ENCODE data around the gene PAXX.

PAXX gene

DNA sequence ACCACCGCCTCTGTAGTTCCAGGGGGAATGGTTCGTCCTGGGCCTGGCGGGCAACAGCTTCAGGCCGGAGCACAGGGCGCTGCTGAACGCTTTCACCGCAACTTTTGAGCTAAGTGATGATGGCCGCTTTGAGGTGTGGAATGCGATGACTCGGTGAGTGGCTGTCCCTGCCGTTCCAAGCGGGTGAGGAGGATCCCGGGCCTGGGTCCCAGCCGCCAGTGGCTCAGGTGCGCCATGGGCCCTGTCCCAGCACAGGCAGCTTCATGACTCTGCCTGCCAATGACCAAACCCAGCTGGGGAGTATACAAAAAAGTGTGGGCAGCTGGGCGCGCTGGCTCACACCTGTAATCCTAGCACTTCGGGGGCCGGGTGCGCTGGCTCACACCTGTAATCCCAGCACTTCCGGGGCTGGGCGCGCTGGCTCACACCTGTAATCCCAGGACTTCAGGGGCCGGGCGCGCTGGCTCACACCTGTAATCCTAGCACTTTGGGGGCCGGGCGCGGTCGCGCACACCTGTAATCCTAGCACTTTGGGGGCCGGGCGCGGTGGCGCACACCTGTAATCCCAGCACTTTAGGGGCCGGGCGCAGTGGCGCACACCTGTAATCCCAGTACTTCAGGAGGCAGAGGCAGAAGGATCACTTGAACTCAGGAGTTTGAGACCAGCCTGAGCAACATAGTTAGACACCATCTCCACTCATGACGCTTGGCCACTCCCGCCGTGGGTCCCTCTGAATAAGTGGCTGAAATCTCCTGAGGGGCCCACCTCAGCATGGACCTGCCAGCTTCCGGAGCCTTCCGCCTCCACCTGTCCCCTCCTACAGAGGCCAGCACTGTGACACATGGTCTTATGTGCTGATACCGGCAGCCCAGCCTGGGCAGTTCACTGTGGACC lies 39.1 kb upstream of the PAXX start:
- DNase-seq (ENCODE audit: low read depth in 3 of 3, low spot score in 1 of 3) = no peak

DNA sequence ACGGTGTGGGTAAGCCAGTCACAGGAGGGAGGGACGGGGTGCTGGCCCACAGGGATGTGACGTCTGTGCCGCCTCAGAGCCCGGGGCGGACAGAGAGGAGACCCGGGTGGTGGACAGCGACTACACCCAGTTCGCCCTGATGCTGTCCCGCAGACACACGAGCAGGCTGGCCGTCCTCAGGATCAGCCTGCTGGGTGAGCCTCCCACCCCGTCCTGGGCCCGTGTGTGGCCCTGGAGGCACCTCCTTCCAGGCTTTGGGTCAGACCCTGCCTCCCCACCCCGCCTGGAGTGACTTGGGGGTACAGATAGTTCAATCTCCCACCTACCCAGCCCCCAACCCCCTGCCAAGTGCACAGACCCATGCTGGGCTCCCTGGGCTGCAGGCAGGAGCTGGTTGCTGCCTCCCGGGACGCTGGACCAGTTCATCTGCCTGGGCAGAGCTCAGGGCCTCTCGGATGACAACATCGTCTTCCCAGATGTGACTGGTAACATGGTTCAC lies 38.4 kb upstream of the PAXX start:
- DNase-seq (ENCODE audit: low read depth in 3 of 3, low spot score in 1 of 3) = no peak

DNA sequence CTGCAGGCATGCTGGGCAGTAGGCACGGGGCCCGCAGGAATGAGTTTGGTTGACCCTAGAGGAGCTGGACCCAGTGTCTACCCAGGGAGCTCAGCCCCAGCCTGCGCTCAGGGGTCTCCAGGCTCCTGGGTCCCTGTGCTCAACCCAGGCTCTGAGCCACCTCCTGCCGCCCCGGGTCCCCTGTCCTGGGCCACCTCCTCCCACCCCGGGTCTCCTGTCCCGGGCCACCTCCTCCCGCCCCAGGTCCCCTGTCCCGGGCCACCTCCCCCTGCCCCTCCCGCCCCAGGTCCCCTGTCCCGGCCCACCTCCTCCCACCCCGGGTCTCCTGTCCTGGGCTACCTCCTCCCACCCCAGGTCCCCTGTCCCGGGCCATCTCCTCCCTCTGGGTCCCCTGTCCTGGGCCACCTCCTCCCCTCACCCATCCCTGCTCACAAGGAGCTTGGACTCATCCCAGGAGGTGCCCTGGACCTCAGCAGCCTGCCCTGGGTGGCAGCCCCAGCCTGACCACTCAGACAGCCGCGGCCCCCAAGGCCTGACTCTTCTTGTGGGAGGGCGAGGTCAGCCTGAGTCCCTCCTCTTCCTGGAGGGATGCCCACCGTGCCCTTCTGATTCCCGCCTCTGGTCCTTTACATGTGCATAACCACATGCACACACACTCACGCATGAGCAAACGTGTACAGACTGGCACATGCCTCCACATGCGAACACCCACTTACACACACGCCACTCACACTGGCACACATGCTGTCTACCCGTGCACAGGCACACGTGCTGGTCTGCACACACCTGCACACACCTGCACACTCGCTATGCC lies 37.7 kb upstream of the PAXX start:
- DNase-seq (ENCODE audit: low read depth in 3 of 3, low spot score in 1 of 3) = no peak

DNA sequence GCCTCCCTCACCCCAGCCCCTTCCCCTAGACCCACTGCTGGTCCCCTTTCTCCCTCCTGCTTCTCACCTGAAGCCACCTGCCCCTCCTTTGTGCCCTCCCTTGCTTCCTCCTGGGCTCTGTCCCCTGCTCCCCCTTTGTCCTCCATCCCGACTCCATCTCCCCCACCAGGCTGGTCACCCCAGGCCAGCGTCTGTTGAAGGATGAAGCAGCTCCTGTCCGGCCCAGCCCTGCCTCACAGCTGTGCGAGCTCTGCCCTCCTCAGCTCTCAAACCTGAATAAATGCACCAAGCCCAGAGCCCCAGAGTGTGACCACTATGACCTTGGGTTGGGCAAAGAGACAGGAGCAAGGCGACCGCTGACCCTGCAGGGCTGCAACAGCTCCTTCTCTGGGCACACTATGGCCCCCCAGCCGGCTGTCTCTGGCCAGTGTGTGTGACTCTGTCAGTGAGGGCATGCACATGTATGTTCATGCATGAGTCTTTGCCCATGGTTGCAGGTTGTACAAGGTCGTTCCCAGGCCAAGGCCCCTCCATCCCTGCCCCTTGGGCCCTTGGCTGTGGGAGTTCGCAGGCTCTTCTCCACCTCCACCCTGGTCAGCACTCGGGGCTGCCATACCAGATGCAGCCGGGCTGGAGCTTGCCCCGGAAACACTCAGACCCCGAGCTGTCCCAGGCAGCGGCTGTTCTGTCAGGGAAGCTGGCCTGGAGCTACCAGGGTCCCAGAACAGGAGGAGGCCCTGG lies 36.9 kb upstream of the PAXX start:
- no peak for DNase-seq (ENCODE audit: low read depth in 3 of 3, low spot score in 1 of 3)

DNA sequence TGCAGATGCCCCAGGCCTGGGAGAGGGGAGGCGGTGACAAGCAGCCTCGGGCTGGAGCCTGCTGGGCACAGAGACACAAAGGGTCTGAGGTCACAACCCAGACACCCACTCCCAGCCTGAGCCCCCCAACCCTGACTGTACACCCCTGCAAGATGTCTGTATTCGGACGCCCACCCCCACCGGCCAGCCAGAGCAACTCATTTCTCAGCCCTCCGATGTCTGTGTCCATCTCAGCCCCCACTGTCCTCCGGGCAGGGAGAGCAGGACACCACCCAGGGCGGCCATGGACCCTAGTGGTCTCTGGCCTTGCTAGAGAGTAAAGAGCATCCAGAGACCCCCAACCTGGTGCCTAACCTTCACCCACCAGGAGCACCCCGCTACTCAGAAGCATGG lies 36.3 kb upstream of the PAXX start:
- no peak for DNase-seq (ENCODE audit: low read depth in 3 of 3, low spot score in 1 of 3)

DNA sequence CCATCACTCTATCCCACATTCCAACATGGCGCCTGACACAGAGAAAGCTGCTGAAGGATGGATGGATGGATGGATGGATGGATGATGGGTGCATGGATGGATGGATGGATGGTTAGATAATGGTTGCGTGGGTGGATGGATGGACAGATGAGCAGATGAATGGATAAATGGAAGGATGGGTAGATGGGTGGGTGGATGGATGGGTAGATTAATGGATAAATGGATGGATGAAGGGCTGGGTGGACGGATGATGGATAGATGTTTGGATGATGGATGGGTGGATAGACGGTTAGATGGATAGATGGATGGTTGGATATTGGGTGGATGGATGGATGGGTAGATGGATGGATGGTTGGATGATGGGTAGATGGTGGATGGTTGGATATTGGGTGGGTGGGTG lies 35.6 kb upstream of the PAXX start:
- DNase-seq (ENCODE audit: low read depth in 3 of 3, low spot score in 1 of 3) = no peak

DNA sequence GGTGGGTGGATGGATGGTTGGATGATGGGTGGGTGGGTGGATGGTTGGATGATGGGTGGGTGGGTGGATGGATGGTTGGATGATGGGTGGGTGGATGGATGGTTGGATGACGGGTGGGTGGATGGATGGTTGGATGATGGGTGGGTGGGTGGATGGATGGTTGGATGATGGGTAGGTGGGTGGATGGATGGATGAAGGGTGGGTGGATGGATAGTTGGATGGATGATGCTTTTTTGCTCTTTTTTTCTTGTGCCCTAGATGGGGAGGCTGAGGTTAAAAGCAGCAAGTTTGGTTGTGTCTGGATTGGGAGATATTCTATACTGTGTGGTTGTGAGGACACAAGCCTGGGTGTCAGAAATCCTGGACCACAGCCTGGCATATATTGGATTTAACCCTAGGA lies 34.8 kb upstream of the PAXX start:
- DNase-seq (ENCODE audit: low read depth in 3 of 3, low spot score in 1 of 3) = no peak

DNA sequence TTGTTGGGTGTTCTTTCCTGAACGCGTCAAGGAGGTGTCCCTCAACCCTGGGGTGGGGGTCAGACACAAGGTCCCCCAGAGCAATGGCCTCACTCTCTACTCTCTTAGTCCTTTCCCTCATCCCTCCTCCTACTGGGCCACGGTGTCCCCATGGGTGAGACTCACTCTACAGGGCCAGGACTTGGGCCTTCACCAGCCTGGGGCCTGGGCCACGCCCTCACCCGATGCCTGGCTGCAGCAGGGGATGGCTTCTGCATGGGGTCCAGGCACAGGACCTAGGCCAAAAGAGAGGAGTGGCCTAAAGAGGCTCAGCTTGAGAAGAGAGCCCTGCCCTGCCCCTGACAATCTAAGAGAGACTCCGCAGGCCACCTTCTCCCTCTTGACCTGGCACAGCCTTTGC lies 34.3 kb upstream of the PAXX start:
- no peak for DNase-seq (ENCODE audit: low read depth in 3 of 3, low spot score in 1 of 3)

DNA sequence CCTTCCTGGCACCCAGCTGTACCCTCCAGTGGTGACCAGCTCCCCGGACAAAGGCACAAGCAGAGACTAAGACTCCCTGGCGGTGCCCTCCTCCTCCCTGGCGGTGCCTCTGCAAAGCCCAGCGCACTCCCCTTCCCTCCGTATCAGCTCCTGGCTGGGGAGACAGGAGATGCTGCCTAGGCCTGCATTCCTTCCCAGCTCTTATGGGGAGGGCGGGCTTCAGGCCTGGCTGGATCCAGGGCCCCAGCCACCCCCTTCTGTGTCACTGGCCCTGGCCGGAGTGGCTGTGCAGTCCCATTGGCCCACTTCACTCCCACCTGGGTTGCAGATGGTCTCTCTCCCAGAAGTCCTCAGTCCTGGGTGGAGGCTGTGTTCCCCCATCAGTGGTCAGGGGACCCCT lies 33.7 kb upstream of the PAXX start:
- DNase-seq (ENCODE audit: low read depth in 3 of 3, low spot score in 1 of 3) = no peak

DNA sequence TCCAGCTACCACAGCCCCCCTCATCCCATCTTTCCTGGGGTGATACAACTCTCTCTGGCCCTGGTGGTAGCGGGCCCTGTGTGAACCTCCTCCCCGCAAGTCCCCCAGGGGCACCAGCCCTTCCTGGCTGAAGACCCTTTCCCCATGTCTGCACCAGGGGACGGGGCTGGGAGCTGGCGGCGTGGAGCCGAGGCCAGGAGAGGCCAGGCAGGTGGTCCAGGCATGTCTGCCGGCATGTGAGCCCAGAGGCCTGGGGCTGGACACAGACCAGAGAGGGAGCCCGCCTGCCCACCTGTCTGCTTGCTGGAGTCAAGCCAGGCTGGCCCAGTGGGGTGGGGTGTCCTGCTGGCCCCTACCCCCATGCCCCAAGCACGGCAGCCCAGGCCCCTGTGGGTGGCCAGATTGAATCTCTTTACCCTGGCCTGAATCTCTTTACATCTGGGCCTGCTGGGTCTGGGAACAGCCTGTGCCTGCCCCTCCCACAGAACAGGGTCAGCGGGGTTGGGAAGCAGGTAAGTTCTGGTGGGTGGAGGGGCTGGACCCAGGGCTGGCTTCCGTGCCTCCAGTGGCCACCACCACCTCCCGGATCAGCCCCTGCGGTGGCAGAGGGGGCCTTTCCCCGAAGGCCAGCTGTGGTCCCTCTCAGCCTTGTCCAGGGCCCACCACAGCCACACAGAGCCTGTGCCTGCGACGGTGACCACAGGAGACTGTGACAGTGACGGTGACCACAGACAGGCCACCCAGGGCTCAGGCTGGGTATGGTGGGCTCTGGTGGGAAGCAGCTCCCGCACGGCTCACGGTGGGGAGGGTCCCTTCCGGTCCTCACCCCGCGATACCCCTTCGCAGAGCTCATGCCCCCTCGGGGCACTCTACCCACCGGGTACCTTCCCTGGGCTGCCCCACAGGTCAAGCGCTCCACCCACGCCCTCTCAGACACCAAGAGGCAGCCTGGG lies 33.0 kb upstream of the PAXX start:
- no peak for DNase-seq (ENCODE audit: low read depth in 3 of 3, low spot score in 1 of 3)

DNA sequence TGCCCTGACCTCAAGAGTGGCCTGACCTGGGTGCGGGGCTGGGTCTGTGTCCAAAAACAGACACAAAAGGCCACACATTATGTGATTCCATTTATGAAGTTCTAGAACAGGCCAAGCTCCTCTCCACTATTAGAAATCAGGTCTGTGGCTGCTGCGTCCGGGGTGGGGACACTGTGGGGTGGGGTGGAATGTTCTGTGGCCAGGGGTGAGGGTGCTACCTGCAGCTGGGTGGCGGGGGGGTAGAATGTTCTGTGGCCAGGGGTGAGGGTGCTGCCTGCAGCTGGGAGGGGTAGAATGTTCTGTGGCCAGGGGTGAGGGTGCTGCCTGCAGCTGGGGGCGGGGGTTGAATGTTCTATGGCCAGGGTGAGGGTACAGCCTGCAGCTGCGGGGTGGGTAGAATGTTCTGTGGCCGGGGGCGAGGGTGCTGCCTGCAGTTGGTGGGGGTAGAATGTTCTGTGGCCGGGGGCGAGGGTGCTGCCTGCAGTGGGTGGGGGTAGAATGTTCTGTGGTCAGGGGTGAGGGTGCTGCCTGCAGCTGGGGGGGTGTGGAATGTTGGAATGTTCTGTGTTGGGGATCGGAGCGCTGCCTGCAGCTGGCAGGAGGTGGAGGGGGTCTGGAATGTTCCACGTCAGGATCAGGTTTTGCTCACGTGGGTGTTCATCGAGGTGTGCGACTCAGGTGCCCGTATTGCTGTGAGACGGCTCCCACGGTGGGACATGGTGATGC lies 31.8 kb upstream of the PAXX start:
- DNase-seq (ENCODE audit: low read depth in 3 of 3, low spot score in 1 of 3) = no peak

DNA sequence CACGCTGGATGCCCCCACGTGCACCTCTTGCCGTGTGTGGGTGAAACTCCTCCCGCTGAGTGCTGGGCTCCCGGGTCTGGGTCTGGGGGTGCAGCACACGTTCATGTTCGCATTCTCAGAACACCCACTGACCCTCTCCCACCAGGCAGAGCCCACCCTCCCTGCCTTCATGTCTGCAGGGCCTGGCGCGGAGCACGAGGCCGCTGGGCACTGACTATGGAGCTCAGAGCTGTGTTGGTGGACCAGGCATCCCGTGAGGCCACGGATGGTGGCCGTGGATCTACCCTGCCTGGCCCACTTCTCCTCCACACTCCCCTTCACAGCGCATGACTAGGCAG lies 31.3 kb upstream of the PAXX start:
- no peak for DNase-seq (ENCODE audit: low read depth in 3 of 3, low spot score in 1 of 3)

DNA sequence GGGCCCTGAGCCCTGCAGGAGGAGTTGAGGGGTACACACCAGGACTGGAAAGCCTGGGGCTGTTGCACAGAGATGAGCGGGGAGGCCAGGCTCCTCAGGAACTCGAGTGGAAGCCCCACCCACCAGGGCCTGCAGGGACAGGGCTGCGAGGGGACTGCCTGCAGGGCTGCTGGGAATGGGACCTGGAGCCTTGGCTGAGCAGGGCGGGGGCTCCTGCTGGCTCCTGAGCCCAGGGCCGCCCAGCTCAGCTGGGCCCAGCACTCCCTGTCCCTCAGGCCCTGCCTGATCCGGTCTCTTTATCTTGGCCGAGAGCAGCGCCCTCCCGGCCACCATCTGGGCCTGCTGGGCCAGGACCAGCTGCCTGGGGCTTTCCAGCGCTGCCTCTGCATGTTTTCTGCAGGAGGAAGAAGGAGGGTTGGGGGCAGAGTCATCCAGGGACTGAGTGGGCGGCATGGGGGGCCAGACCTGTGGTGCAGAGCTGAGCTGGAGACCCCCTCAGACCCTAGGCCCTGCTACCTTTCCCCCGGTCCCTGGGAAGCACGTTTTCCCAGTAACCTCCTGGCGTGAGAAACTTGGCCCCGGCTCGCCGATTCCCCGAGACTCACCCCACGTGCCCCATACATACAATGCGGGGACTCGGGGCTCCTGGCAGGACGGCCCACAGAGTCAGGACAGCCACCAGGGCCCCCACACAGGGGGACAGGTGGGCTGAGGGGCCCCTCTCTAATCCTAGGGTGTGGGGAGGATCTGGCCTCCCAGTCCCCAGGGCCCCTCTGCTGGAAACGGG lies 30.8 kb upstream of the PAXX start:
- no peak for DNase-seq (ENCODE audit: low read depth in 3 of 3, low spot score in 1 of 3)

DNA sequence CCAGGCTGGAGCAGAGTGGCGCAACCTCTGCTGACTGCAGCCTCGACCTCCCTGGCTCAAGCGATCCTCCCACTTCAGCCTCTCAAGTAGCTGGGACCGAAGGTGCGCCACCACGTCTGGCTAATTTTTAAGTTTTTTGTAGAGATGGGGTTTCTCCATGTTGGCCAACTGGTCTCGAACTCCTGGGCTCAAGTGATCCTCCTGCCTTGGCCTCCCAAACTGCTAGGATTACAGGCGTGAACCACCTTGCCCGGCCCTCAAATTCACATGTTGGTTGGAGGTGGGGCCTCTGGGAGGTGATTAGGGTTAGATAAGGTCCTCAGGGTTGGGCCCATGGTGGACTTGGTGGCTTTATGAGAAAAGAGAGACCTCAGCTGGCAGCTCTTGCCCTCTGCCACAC lies 30.1 kb upstream of the PAXX start:
- DNase-seq (ENCODE audit: low read depth in 3 of 3, low spot score in 1 of 3) = no peak

DNA sequence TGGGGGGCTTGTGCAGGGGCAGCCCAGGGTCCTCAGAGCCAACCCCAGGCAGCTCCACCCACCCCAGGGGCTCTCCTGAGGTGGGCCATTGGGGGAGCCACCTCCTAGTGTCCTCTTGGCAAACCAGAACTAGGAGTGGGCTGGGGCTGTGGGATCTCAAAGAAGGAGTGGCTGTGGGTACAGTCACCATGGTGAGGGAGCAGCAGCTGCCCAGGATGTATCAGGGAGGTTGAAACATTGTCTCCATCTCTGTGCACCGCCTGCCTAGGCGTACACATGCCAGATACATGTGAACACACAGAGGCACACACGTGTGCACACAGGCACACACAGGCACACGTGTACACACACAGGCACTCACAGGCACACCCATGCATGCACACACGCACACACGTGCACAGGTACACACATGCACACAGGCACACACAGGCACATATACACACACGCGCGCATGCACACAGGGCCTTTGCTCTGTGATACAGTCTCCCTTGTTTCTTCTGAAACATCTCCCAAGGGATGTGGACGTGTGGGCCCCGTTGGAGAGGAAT lies 29.4 kb upstream of the PAXX start:
- DNase-seq (ENCODE audit: low read depth in 3 of 3, low spot score in 1 of 3) = no peak

DNA sequence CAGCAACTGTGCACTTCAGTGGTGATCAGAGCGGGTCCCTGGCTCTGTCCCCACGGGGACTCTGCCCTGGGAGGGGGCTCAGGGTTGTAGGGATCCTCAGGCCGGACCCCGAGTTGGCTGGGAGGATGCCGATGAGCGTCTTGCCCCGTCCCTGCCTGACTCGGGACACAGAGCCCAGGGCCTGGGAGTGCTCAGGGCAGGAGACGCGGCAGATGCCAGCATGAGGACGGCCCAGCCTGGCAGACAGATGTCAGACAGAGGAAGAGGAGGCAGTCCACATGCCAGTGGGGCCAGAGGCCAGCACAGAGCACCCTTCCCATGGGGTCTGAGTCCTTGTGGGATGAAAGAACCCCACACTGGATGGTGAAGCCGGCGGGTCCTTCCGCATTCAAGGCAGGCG lies 28.9 kb upstream of the PAXX start:
- no peak for DNase-seq (ENCODE audit: low read depth in 3 of 3, low spot score in 1 of 3)

DNA sequence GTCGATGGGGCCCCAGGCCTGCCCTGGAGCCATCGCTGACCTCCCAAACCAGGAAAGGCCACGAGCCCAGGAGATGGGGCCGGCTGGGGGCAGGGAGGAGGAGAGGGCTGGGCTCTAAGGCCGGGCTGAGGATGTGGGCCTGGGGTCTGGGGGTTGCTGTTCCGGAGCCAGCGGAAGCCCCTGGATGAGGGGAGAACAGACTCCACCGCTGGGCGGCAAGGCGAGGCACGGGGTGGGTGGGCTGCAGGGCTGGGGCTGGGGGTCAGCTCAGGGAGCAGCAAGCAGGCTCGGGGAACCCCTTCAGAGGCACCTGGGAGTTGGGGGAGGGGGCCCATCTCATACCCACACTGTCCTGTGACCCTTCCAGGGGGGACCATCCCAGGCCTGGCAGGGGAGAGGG lies 28.5 kb upstream of the PAXX start:
- DNase-seq (ENCODE audit: low read depth in 3 of 3, low spot score in 1 of 3) = no peak

DNA sequence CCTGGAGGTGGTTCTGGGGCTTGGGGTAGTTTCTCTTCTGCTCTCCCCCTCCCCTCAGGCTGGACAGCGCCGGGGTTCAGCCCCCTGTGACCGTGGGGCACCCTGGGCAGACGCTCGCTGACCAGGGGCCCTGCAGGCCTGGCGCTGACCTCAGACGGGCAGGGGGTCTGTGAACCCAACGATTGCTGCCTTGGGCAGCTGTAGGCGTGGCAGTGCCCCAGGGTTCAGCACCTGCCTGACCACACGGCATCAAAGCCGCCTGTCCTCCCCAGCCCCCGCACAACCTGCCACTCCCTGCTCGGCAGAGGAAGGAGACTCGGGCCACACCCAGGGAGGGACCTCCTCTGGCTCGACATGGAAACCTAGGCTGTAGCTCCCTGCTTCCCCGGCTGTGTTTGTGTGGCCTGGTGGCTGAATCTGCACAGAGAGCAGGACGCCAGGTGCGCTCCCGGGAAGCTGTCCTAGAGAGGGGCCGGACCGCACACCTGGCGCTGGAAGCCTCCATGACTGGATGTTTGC lies 28.0 kb upstream of the PAXX start:
- no peak for DNase-seq (ENCODE audit: low read depth in 3 of 3, low spot score in 1 of 3)

Data from stimulated activated CD4-positive, alpha-beta T cell treated with anti-CD3 and anti-CD28 coated beads, TNF-alpha, amount 100 ng/mL, for 1 hour (primary cell).